Stimulated activated CD4-positive, alpha-beta T cell treated with anti-CD3 and anti-CD28 coated beads, Interleukin-4, amount 100 ng/mL, for 48 hours (primary cell): Measurements from ENCODE around the gene UBAC1.

ENCODE experiments used
- DNase-seq, 2 donors: peaks; one replicate each; pipeline ENCODE4 v3.0.0-alpha.2; 2020; ENCODE audit warnings: low read depth in 2 of 2

The UBAC1 gene

GRCh38 chr9:135961277-135961715, at the start of gene UBAC1:
Gene UBAC1, minus strand, starts transcription at chr9:135961373. Its CDS starts 211 bp downstream, at chr9:135961162.
- peak; percentile 90 to 94 for DNase-seq

GRCh38 chr9:136010615-136011361, 49.6 kb upstream of the UBAC1 start:
- no peak for DNase-seq

- no peak for DNase-seq
Observed at GRCh38 chr9:136010176-136010575, 49.0 kb upstream of the UBAC1 start.

GRCh38 chr9:136009516-136009915, 48.3 kb upstream of the UBAC1 start:
- DNase-seq: no peak

GRCh38 chr9:136008693-136008997, 47.5 kb upstream of the UBAC1 start:
- DNase-seq: no peak

- DNase-seq: no peak
Observed at GRCh38 chr9:136007934-136008692, 46.9 kb upstream of the UBAC1 start.

GRCh38 chr9:136007276-136007933, 46.2 kb upstream of the UBAC1 start:
- DNase-seq: no peak

GRCh38 chr9:136006169-136006568, 45.0 kb upstream of the UBAC1 start:
- no peak for DNase-seq

- DNase-seq: no peak
Observed at GRCh38 chr9:136004712-136005111, 43.5 kb upstream of the UBAC1 start.

GRCh38 chr9:136004219-136004618, 43.0 kb upstream of the UBAC1 start:
- DNase-seq: no peak

- DNase-seq: no peak
Observed at GRCh38 chr9:136003411-136004218, 42.4 kb upstream of the UBAC1 start.

- DNase-seq: no peak
Observed at GRCh38 chr9:136002881-136003280, 41.7 kb upstream of the UBAC1 start.

- no peak for DNase-seq
Observed at GRCh38 chr9:136002215-136002614, 41.0 kb upstream of the UBAC1 start.

- no peak for DNase-seq
Observed at GRCh38 chr9:136001231-136001630, 40.1 kb upstream of the UBAC1 start.

GRCh38 chr9:135998410-135999071, 37.4 kb upstream of the UBAC1 start:
- DNase-seq: no peak

- DNase-seq: no peak
Observed at GRCh38 chr9:135998016-135998380, 36.8 kb upstream of the UBAC1 start.

GRCh38 chr9:135997090-135998015, 36.2 kb upstream of the UBAC1 start:
- no peak for DNase-seq

- no peak for DNase-seq
Observed at GRCh38 chr9:135995816-135996215, 34.6 kb upstream of the UBAC1 start.

GRCh38 chr9:135994501-135995192, 33.5 kb upstream of the UBAC1 start:
- DNase-seq: no peak
